HepG2 (cell line): ENCODE data around the gene RABGAP1L. TPM values are rescaled to one million over a fixed set of nuclear protein-coding genes. Genes with fewer than 3 reads are reported as not detected.

ENCODE experiments used
- ARNT ChIP-seq: fragments of 450-650 bp; IDR thresholded peaks from 2 replicates; pipeline ENCODE4 v1.6.1; 2017
- FLYWCH1 ChIP-seq: sonication (generic); formaldehyde crosslinking; IDR thresholded peaks from 2 replicates; pipeline ENCODE4 v1.8.1; 2023; ENCODE audit warnings: mild to moderate bottlenecking, missing genetic modification reagents
- FOSL2 ChIP-seq: sonication (generic); formaldehyde crosslinking; IDR thresholded peaks from 2 replicates; pipeline ENCODE4 v1.4.0; 2020; ENCODE audit warnings: missing genetic modification reagents
- GLMP ChIP-seq: sonication (generic); formaldehyde crosslinking; IDR thresholded peaks from 2 replicates; pipeline ENCODE4 v1.9.0; 2021; ENCODE audit warnings: missing genetic modification reagents, mild to moderate bottlenecking, borderline replicate concordance
- HMG20A ChIP-seq: IDR thresholded peaks from 2 replicates; pipeline ENCODE4 v1.6.1; 2016; ENCODE audit warnings: borderline replicate concordance
- JUNB ChIP-seq: sonication (generic); formaldehyde crosslinking; IDR thresholded peaks from 2 replicates; pipeline ENCODE4 v1.8.0; 2022; ENCODE audit warnings: missing genetic modification reagents, mild to moderate bottlenecking, borderline replicate concordance
- MYNN ChIP-seq: sonication (generic); formaldehyde crosslinking; IDR thresholded peaks from 2 replicates; pipeline ENCODE4 v1.4.0; 2020; ENCODE audit warnings: mild to moderate bottlenecking, low read depth, missing genetic modification reagents
- NFAT5 ChIP-seq: sonication (generic); formaldehyde crosslinking; IDR thresholded peaks from 2 replicates; pipeline ENCODE4 v1.4.0; 2020; ENCODE audit warnings: missing genetic modification reagents
- ONECUT2 ChIP-seq: sonication (generic); formaldehyde crosslinking; IDR thresholded peaks from 2 replicates; pipeline ENCODE4 v1.4.0; 2020; ENCODE audit warnings: missing genetic modification reagents
- RXRB ChIP-seq: IDR thresholded peaks from 2 replicates; pipeline ENCODE4 v1.6.1; 2016; ENCODE audit warnings: borderline replicate concordance, missing genetic modification reagents, missing compliant biosample characterization
- SNRNP70 ChIP-seq: fragments of 200-400 bp; formaldehyde crosslinking; IDR thresholded peaks from 2 replicates; pipeline ENCODE4 v1.6.1; 2017; ENCODE audit warnings: mild to moderate bottlenecking, low read depth, low read length, moderate library complexity
- SP4 ChIP-seq: sonication (generic); formaldehyde crosslinking; IDR thresholded peaks from 2 replicates; pipeline ENCODE4 v1.8.1; 2023; ENCODE audit warnings: mild to moderate bottlenecking, missing genetic modification reagents
- ZMAT5 ChIP-seq: sonication (generic); formaldehyde crosslinking; IDR thresholded peaks from 2 replicates; pipeline ENCODE4 v1.5.0; 2020; ENCODE audit warnings: mild to moderate bottlenecking, low read depth, missing genetic modification reagents, borderline replicate concordance
- ZNF280B ChIP-seq: sonication (generic); formaldehyde crosslinking; IDR thresholded peaks from 2 replicates; pipeline ENCODE4 v1.5.0; 2020; ENCODE audit warnings: missing genetic modification reagents, mild to moderate bottlenecking, borderline replicate concordance
- ZNF33A ChIP-seq: sonication (generic); formaldehyde crosslinking; IDR thresholded peaks from 2 replicates; pipeline ENCODE4 v1.5.1; 2020; ENCODE audit warnings: missing genetic modification reagents, mild to moderate bottlenecking, moderate library complexity, borderline replicate concordance
- ZZZ3 ChIP-seq: sonication (generic); formaldehyde crosslinking; IDR thresholded peaks from 2 replicates; pipeline ENCODE4 v1.4.0; 2020; ENCODE audit warnings: missing genetic modification reagents, mild to moderate bottlenecking, borderline replicate concordance
- polyA plus RNA-seq, 8 experiments: library from polyadenylated mRNA; depleted of rRNA in 3 of 8; stranded (reverse) in 7 of 8; unstranded in 1 of 8; fragments of >200 nt; fragmentation: Illumina TruSeq in 4 of 8; extraction: Trizol in 4 of 8; gene quantifications; 2 replicates each; pipeline versions ENCODE4 v1.2.1 to v1.2.3, GENCODE V29; 2011 to 2016; ENCODE audit warnings: low read depth in 4 of 8, missing spikeins in 1 of 8, mixed read lengths in 1 of 8; ENCODE audit not compliant: insufficient read depth in 1 of 8
- total RNA-seq, 5 experiments: library from RNA; depleted of rRNA; stranded (reverse); fragments of >200 nt; fragmentation: Illumina TruSeq; extraction: Trizol; gene quantifications; 2 replicates each; pipeline ENCODE4 v1.2.3, GENCODE V29; 2016; ENCODE audit warnings: low read depth in 1 of 5
- TF ChIP-seq, protein P1 (sequence below): sonication (generic); formaldehyde crosslinking; IDR thresholded peaks from 2 replicates; pipeline ENCODE4 v1.5.0; 2020; ENCODE audit warnings: mild to moderate bottlenecking, missing genetic modification reagents
- TF ChIP-seq, protein P2 (sequence below): sonication (generic); formaldehyde crosslinking; IDR thresholded peaks from 2 replicates; pipeline ENCODE4 v1.4.0; 2020; ENCODE audit warnings: mild to moderate bottlenecking, missing genetic modification reagents, borderline replicate concordance

RABGAP1L gene
- total and polyA plus RNA-seq, 2 of the 13 experiments (the other 11 are each of a cell fraction or from before 2014, with no cell fraction given), result 7.9 to 22.6 TPM

GRCh38 chr1:174812656-174813055 lies 653.3 kb downstream of the RABGAP1L start (continued):
- TF ChIP-seq, protein P1, sequence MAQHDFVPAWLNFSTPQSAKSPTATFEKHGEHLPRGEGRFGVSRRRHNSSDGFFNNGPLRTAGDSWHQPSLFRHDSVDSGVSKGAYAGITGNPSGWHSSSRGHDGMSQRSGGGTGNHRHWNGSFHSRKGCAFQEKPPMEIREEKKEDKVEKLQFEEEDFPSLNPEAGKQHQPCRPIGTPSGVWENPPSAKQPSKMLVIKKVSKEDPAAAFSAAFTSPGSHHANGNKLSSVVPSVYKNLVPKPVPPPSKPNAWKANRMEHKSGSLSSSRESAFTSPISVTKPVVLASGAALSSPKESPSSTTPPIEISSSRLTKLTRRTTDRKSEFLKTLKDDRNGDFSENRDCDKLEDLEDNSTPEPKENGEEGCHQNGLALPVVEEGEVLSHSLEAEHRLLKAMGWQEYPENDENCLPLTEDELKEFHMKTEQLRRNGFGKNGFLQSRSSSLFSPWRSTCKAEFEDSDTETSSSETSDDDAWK, result no peak
- TF ChIP-seq SP4 (CRISPR knock-in tag) (no peak), NFAT5 (CRISPR knock-in tag) (no peak), ZNF280B (CRISPR knock-in tag) (no peak), FOSL2 (peak; percentile 98), ZNF33A (CRISPR knock-in tag) (no peak), RXRB (CRISPR knock-in tag) (peak; percentile 97), GLMP (CRISPR knock-in tag) (no peak), JUNB (peak; percentile 71; the same call in 1 of the 2 replicates), ZMAT5 (CRISPR knock-in tag) (no peak), SNRNP70 (no peak), ARNT (no peak), ZZZ3 (peak; percentile 80), FLYWCH1 (CRISPR knock-in tag) (no peak), MYNN (CRISPR knock-in tag) (no peak), HMG20A (peak; percentile 97), ONECUT2 (peak; percentile 86)
- TF ChIP-seq, protein P2, sequence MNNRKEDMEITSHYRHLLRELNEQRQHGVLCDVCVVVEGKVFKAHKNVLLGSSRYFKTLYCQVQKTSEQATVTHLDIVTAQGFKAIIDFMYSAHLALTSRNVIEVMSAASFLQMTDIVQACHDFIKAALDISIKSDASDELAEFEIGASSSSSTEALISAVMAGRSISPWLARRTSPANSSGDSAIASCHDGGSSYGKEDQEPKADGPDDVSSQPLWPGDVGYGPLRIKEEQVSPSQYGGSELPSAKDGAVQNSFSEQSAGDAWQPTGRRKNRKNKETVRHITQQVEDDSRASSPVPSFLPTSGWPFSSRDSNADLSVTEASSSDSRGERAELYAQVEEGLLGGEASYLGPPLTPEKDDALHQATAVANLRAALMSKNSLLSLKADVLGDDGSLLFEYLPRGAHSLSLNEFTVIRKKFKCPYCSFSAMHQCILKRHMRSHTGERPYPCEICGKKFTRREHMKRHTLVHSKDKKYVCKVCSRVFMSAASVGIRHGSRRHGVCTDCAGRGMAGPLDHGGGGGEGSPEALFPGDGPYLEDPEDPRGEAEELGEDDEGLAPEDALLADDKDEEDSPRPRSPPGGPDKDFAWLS, result no peak
